Ascending aorta (tissue), 2 donors: ENCODE results near the gene SLC25A13. TPM values are rescaled to one million over a fixed set of nuclear protein-coding genes. Genes with fewer than 3 reads are reported as not detected.

Experiments used
- DNase-seq, 2 donors: peaks; one replicate each; pipeline ENCODE4 v3.0.0-alpha.2; 2019; ENCODE audit warnings: low spot score in 2 of 2
- H3K27ac ChIP-seq, 2 donors: fragments of 200-600 bp; sonication (generic); one replicate each; pipeline ENCODE4 v1.5.1; 2016 to 2017; ENCODE audit warnings: mild to moderate bottlenecking in 1 of 2
- H3K27me3 ChIP-seq: fragments of 200-600 bp; sonication (generic); one replicate; pipeline ENCODE4 v1.5.1; 2017
- H3K36me3 ChIP-seq, 2 donors: fragments of 200-600 bp; sonication (generic); one replicate each; pipeline ENCODE4 v1.5.1; 2016
- H3K4me1 ChIP-seq, 2 donors: fragments of 200-600 bp; sonication (generic); one replicate each; pipeline ENCODE4 v1.5.1; 2016 to 2017; ENCODE audit warnings: mild to moderate bottlenecking in 1 of 2
- H3K4me3 ChIP-seq, 2 donors: fragments of 200-600 bp; sonication (generic); one replicate each; pipeline ENCODE4 v1.5.1; 2016 to 2017; ENCODE audit warnings: mild to moderate bottlenecking in 1 of 2
- H3K9me3 ChIP-seq, 2 donors: fragments of 200-600 bp; sonication (generic); one replicate each; pipeline ENCODE4 v1.5.1; 2016
- CTCF ChIP-seq, 3 experiments: fragments of 200-600 bp in 2 of 3; fragments of 450-650 bp in 1 of 3; sonication (generic) in 2 of 3; IDR thresholded peaks; one replicate each; pipeline ENCODE4 v1.5.1; 2016 to 2019; ENCODE audit warnings: antibody characterized with exemption in 3 of 3, mild to moderate bottlenecking in 1 of 3, moderate library complexity in 1 of 3
- intact Hi-C: fragments of 100-400 bp; cut with DNase I; formaldehyde crosslinking; loops from one replicate; pipeline ENCODE4 v1.15.1; 2023
- total RNA-seq: library from RNA; depleted of rRNA; stranded (reverse); fragments of >200 nt; gene quantifications from one replicate; pipeline ENCODE4 v1.1.0, GENCODE V29; 2016

SLC25A13 gene
- total RNA-seq, 1 donor from 2014 or later = 5.6 TPM

DNA sequence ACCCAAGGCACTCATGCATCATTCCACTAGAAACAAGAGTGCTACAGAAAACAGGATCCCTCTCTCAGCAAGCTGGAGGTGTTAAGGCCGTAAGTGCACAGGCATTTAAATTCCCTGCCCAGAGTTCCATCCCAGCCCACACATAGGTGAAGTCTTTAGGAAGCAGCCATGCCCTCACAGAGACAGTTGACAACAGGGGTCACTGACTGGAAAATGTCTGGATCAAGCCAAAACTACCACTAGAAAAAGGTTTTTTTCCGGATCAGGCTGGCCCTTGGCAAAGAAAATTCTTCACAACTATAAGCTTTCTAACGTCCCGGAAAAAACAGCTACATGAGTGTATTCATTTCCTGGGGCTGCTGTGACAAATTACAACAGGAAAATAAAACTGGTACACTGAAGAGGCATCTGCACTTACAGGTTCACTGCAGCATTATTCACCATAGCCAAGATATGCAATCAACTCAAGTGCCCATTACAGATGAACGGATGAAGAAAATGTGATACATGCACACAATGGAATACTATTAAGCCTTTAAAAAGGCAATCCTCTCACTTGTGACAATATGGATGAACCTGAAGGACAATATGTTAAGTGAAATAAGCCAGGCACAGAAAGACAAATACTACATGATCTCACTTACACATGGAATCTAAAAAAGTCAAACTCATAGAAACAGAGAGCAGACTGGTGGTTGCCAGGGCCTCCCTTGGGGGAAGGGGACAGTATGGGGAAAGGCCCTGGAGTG, 52.5 kb downstream of the SLC25A13 start:
- H3K9me3 ChIP-seq = no peaks in the 10 kb centered on the region
- H3K4me1 ChIP-seq = no peaks in the 10 kb centered on the region
- no peak overlapping the region for H3K4me3 ChIP-seq
- H3K27ac ChIP-seq = no peak overlapping the region
- H3K27me3 ChIP-seq = no peaks in the 10 kb centered on the region
- peaks cover 3 to 19% of the 10 kb centered on the region in 2 donors for H3K36me3 ChIP-seq
- TF ChIP-seq CTCF (IDR thresholded peaks at IDR 0.05) = no peak
- intact Hi-C loops = no loop called here
- DNase-seq = no peak

- TF ChIP-seq CTCF (IDR thresholded peaks at IDR 0.05) = no peak
- H3K9me3 ChIP-seq = no peaks in the 10 kb centered on the region
- H3K4me3 ChIP-seq = no peak overlapping the region
- no peak for DNase-seq
- H3K27me3 ChIP-seq = no peaks in the 10 kb centered on the region
- H3K27ac ChIP-seq = no peak overlapping the region
- H3K4me1 ChIP-seq = no peaks in the 10 kb centered on the region
- intact Hi-C loops = no loop called here
- H3K36me3 ChIP-seq = peaks cover 3 to 15% of the 10 kb centered on the region in 2 donors
Observed at GRCh38 chr7:96266580-96266979, 55.3 kb downstream of the SLC25A13 start.

GRCh38 chr7:96266015-96266414, 55.9 kb downstream of the SLC25A13 start:
- no peak for TF ChIP-seq CTCF (IDR thresholded peaks at IDR 0.05)
- no peaks in the 10 kb centered on the region for H3K9me3 ChIP-seq
- H3K4me1 ChIP-seq = no peaks in the 10 kb centered on the region
- H3K4me3 ChIP-seq = no peak overlapping the region
- H3K27me3 ChIP-seq = no peaks in the 10 kb centered on the region
- DNase-seq = no peak
- intact Hi-C loops = no loop called here
- no peak overlapping the region for H3K27ac ChIP-seq
- H3K36me3 ChIP-seq = peaks cover 3 to 15% of the 10 kb centered on the region in 2 donors

GRCh38 chr7:96253964-96254363, 67.9 kb downstream of the SLC25A13 start:
- TF ChIP-seq CTCF (IDR thresholded peaks at IDR 0.05) = no peak
- H3K9me3 ChIP-seq = peaks cover 0 to 27% of the 10 kb centered on the region in 2 donors
- no peaks in the 10 kb centered on the region for H3K27me3 ChIP-seq
- H3K27ac ChIP-seq = no peak overlapping the region
- intact Hi-C loops = no loop called here
- H3K4me3 ChIP-seq = no peak overlapping the region
- DNase-seq = no peak
- H3K36me3 ChIP-seq = no peaks in the 10 kb centered on the region
- no peaks in the 10 kb centered on the region for H3K4me1 ChIP-seq

DNA sequence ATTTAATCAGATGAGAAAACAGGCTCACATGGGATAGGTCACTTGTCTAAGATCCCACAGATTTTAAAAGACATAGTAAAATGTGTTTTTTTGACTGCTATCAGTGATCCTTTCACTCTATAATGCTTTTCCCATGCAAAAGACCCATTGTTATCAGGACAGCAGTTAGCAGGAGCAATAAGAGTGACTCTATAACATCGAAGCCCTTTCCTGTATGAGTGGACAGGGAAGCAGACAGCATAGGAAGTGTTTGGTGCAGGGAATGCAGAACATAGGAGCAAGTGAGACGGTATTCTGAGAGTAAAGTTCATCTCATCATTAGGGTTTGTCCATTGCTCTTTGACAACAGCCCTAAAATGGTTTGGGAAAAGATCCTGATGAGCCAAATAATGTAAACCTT, 68.5 kb downstream of the SLC25A13 start:
- no peaks in the 10 kb centered on the region for H3K36me3 ChIP-seq
- DNase-seq = no peak
- intact Hi-C loops = no loop called here
- peaks cover 0 to 22% of the 10 kb centered on the region in 2 donors for H3K9me3 ChIP-seq
- no peaks in the 10 kb centered on the region for H3K4me1 ChIP-seq
- no peak overlapping the region for H3K27ac ChIP-seq
- H3K4me3 ChIP-seq = no peak overlapping the region
- TF ChIP-seq CTCF (IDR thresholded peaks at IDR 0.05) = no peak
- H3K27me3 ChIP-seq = no peaks in the 10 kb centered on the region
